ENCODE measurements around the gene B4GAT1. TPM values are rescaled to one million over a fixed set of nuclear protein-coding genes. Genes with fewer than 3 reads are reported as not detected.

B4GAT1 gene
- total and polyA plus RNA-seq, 2 of the 13 experiments (the other 11 are each of a cell fraction or from before 2014, with no cell fraction given), result 40.4 to 109 TPM

- TF ChIP-seq BCLAF1 (IDR thresholded peaks at IDR 0.05) (no peak), PREB (CRISPR knock-in tag; IDR thresholded peaks at IDR 0.05) (no peak), ZSCAN22 (CRISPR knock-in tag; IDR thresholded peaks at IDR 0.05) (no peak), ZNF337 (CRISPR knock-in tag; IDR thresholded peaks at IDR 0.05; ENCODE audit: borderline replicate concordance, low read depth) (no peak), ZC3H4 (CRISPR knock-in tag; IDR thresholded peaks at IDR 0.05; ENCODE audit: borderline replicate concordance) (0 out of 2 replicates have a peak, but pooled peaks have one; percentile 63), MTA1 (CRISPR knock-in tag; IDR thresholded peaks at IDR 0.05; ENCODE audit: borderline replicate concordance) (no peak), GABPB1 (CRISPR knock-in tag; IDR thresholded peaks at IDR 0.05) (peak; percentile 62), GTF3A (CRISPR knock-in tag; conservative IDR thresholded peaks at IDR 0.05) (no peak), REXO4 (CRISPR knock-in tag; IDR thresholded peaks at IDR 0.05; ENCODE audit: borderline replicate concordance) (no peak), KIAA2018 (CRISPR knock-in tag; IDR thresholded peaks at IDR 0.05; ENCODE audit: borderline replicate concordance) (no peak), MLLT10 (CRISPR knock-in tag; IDR thresholded peaks at IDR 0.05) (no peak), SETDB1 (CRISPR knock-in tag; IDR thresholded peaks at IDR 0.05; ENCODE audit: borderline replicate concordance) (no peak), BATF2 (CRISPR knock-in tag; IDR thresholded peaks at IDR 0.05) (0 out of 2 replicates have a peak, but pooled peaks have one; percentile 29), ZBTB21 (CRISPR knock-in tag; IDR thresholded peaks at IDR 0.05) (no peak)
These were observed at the start of gene B4GAT1 (continued) for GRCh38 chr11:66347425-66348276.
